Astrocyte of the spinal cord (primary cell): ENCODE data around the gene GJB3.
"Not testable (repeated sequence)": the region's sequence is repeated elsewhere in the genome, so short reads cannot be mapped to it uniquely, and the experiment has no call there.

Source experiments
- DNase-seq: peaks from one replicate; pipeline ENCODE4 v3.0.0; 2011; ENCODE audit warnings: low read depth, low spot score
- H3K4me3 ChIP-seq: 2 replicates; pipeline ENCODE4 v1.5.1; 2011; ENCODE audit warnings: low read depth, mild to moderate bottlenecking, low read length, moderate library complexity
- CTCF ChIP-seq: IDR thresholded peaks from 2 replicates; pipeline ENCODE4 v1.5.1; 2012; ENCODE audit warnings: low read depth, mild to moderate bottlenecking, low read length, inconsistent platforms
- in situ Hi-C: cut with HindIII; loops from 2 replicates; pipeline ENCODE4 v1.10.0; 2017; ENCODE audit warnings: low sequenced_read_pairs

Gene GJB3

GRCh38 chr1:34803770-34804169 is 22.8 kb downstream of the GJB3 start:
- in situ Hi-C loops = no loop called here
- DNase-seq = no peak
- H3K4me3 ChIP-seq = no peak overlapping the region
- no peak for TF ChIP-seq CTCF

- no peak for DNase-seq
- in situ Hi-C loops = no loop called here
- TF ChIP-seq CTCF = no peak
Observed at GRCh38 chr1:34806396-34806795, 25.4 kb downstream of the GJB3 start.

DNA sequence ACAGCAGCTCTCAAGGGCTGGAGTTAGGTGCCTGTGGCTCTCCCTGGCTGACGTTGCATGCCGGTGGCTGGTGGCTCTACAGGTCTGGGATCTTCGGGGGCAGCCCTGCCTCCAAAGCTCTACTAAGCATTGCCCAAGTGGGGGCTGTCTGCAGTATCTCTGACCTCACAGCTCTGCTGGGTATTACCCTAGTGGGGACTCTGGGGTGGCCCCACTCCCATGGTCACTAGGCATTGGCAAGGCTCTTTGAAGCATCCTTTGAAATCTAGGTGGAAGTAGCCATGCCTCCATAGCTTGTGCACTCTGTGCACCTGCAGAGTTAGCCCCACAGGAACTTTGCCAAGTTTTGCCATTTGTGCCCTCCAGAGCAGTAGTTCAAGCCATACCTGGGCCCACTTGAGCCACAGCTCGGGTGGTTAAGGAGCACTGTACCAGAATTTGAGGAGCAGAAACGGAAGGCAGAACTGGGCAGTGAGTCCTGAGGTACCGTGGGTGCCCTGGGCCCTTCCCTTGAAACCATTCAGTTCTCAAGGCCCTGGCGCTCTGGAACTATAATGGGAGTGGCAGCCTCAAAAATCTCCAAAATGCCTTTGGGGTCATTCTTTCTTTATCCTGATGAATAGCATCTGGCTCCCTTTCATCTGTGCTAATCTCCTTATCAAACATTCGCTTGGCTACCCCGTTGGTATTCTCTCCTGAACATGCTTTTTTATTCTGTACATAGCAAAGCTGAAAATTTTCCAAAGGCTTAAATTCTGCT is 27.2 kb downstream of the GJB3 start:
- no peak for TF ChIP-seq CTCF
- H3K4me3 ChIP-seq = no peak overlapping the region
- in situ Hi-C loops = no loop called here
- no peak for DNase-seq

More at GRCh38 chr1:34806396-34806795, 25.4 kb downstream of the GJB3 start:
- H3K4me3 ChIP-seq = no peak overlapping the region

- in situ Hi-C loops, DNase-seq, H3K4me3 ChIP-seq: not testable (repeated sequence)
Observed at GRCh38 chr1:34810781-34811180, 29.8 kb downstream of the GJB3 start.

GRCh38 chr1:34816332-34816731 is 35.3 kb downstream of the GJB3 start:
- TF ChIP-seq CTCF = no peak

DNA sequence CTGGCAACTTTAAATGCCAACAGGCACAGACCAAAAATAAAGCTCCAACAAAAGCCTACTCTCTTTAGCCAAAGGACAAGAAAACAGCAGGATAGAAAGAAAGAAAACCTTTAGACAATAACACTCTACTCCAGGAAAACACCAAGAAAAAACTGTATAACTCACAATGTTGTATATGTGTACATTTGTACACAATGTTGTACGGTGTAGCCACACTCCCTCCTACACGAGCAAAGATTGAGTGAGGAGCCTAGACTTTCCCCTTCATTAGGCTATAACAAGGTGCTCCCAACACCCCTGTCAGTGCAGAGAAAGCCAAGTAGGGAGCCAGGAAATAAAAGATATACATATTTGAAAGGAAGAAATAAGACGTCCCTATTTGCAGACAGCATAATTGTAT is 35.8 kb downstream of the GJB3 start:
- in situ Hi-C loops = no loop called here
- TF ChIP-seq CTCF = no peak
- DNase-seq = no peak
- no peak overlapping the region for H3K4me3 ChIP-seq

More at GRCh38 chr1:34816332-34816731, 35.3 kb downstream of the GJB3 start:
- DNase-seq = no peak
- in situ Hi-C loops = no loop called here
- no peak overlapping the region for H3K4me3 ChIP-seq

GRCh38 chr1:34818862-34819261 is 37.8 kb downstream of the GJB3 start:
- DNase-seq, H3K4me3 ChIP-seq, in situ Hi-C loops: not testable (repeated sequence)

DNA sequence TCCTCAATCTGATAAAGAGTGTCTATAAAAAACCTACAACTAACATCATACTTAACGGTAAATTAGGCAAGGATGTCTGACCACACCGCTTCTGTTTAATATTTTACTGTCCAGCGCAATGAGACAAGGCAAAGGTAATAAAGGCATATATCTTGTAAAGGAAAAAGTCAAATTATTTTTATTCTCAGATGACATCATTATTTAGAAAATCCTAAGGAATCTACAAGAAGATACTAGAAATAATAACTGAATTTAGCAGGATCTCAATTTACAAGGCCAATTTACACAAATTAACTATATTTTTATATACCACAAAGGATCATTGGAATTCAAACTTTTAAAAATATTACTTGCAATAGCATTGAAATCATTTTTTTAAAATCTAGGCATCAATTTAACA is 41.2 kb downstream of the GJB3 start:
- no peak overlapping the region for H3K4me3 ChIP-seq
- in situ Hi-C loops = no loop called here
- no peak for TF ChIP-seq CTCF
- no peak for DNase-seq
